Measurements from ENCODE around the gene SFXN4. TPM values are rescaled to one million over a fixed set of nuclear protein-coding genes. Genes with fewer than 3 reads are reported as not detected.
"Not testable (repeated sequence)": the region's sequence is repeated elsewhere in the genome, so short reads cannot be mapped to it uniquely, and the experiment has no call there.

The SFXN4 gene
- total RNA-seq, 1 donor from 2014 or later = 19.9 TPM

DNA sequence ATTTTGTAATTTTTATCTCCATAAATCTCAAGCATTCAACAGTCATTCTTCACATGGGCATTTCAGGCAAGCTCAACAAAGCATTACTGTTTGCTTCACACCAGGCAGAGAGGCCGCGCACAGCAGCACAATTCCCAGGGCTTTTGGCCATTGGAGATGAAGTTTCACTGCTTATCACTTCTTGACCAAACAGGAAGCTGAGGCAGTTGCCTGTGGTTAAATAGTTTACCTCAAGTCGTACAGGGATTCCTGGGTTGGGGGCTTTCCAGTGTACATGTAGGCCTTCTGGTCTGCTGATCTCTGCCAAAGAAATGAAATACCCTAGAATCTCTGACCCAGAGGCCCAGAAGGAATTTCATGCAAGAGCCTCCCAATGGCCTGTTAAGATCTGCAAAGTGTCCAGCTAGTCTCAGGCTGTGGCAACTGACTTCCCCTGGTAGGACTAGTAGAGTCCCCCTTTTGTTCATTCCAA, 24.3 kb upstream of the SFXN4 start:
- Mint-ChIP-seq H3K4me1 (peaks cover 10% of the 10 kb centered on the region), H3K27me3 (ENCODE audit: low read depth) (no peaks in the 10 kb centered on the region), H3K9me3 (no peaks in the 10 kb centered on the region), H3K36me3 (ENCODE audit: low read depth) (no peaks in the 10 kb centered on the region), H3K27ac (ENCODE audit: unreplicated experiment) (peak overlapping the region; percentile 11), H3K4me3 (no peak overlapping the region)
- TF ChIP-seq, protein P1, sequence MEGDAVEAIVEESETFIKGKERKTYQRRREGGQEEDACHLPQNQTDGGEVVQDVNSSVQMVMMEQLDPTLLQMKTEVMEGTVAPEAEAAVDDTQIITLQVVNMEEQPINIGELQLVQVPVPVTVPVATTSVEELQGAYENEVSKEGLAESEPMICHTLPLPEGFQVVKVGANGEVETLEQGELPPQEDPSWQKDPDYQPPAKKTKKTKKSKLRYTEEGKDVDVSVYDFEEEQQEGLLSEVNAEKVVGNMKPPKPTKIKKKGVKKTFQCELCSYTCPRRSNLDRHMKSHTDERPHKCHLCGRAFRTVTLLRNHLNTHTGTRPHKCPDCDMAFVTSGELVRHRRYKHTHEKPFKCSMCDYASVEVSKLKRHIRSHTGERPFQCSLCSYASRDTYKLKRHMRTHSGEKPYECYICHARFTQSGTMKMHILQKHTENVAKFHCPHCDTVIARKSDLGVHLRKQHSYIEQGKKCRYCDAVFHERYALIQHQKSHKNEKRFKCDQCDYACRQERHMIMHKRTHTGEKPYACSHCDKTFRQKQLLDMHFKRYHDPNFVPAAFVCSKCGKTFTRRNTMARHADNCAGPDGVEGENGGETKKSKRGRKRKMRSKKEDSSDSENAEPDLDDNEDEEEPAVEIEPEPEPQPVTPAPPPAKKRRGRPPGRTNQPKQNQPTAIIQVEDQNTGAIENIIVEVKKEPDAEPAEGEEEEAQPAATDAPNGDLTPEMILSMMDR (conservative IDR thresholded peaks at IDR 0.05) = no peak
- no peak for DNase-seq (ENCODE audit: low read depth, low spot score)

DNA sequence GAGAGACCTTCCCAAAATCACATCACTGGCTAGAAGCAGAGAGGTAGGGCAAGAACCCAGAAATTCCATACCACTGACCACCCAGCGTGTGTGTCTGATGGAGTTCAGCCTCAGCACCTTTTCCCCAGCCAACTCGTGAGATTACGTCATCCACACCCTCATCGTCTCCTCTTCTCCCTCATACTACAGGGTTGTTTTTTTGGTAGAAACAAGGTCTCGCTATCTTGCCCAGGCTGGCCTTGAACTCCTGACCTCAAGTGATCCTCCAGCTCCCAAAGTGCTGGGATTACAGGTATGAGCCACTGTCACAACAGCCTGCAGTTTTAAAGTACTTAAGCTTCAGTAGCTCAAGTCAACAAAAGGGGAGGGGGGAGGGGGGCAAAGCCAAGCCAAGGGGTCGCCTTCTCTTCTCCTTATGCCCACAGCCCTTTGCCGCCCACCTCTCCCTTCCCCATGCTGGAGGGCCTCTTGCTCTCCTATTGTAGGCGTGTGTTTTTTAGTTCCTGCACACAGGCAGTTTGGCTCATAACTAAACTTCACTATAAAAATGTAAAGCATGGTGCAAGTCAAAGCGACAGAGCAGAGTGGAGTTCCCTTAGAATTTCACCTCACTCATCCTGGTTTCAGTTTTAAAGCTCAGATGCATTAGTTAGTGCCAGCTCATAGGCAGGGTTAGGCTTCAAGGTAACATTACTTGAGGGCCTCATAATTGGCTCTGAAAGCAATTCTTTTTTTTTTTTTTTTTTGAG, 18.3 kb upstream of the SFXN4 start:
- H3K27me3 Mint-ChIP-seq (ENCODE audit: low read depth) = no peaks in the 10 kb centered on the region
- H3K36me3 Mint-ChIP-seq (ENCODE audit: low read depth) = no peaks in the 10 kb centered on the region

DNA sequence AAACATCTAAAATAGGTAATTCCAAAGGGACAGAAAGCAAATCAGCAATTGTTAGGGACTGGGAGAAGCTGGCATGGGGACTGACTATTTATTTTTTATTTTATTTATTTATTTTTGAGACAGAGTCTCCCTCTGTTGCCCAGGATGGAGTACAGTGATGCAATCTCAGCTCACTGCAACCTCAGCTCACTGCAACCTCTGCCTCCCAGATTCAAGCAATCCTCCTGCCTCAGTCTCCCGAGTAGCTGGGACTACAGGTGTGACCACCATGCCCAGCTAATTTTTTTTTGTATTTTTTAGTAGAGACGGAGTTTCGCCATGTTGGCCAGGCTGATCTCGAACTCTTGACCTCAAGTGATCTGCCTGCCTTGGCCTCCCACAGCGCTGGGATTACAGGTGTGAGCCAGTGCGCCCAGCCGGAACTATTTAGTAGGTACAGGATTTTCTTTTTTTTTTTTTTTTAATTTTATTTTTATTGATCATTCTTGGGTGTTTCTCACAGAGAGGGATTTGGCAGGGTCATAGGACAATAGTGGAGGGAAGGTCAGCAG, 15.4 kb upstream of the SFXN4 start:
- H3K4me3 Mint-ChIP-seq = not testable (repeated sequence)

More for the DNA sequence above, 18.3 kb upstream of the SFXN4 start:
- H3K27ac Mint-ChIP-seq (ENCODE audit: unreplicated experiment) = peak overlapping the region; percentile 35
- no peaks in the 10 kb centered on the region for H3K9me3 Mint-ChIP-seq
- peaks cover 12% of the 10 kb centered on the region for H3K4me1 Mint-ChIP-seq
- DNase-seq (ENCODE audit: low read depth, low spot score) = no peak
- no peak overlapping the region for H3K4me3 Mint-ChIP-seq
- TF ChIP-seq, protein P1 (conservative IDR thresholded peaks at IDR 0.05) = no peak

DNA sequence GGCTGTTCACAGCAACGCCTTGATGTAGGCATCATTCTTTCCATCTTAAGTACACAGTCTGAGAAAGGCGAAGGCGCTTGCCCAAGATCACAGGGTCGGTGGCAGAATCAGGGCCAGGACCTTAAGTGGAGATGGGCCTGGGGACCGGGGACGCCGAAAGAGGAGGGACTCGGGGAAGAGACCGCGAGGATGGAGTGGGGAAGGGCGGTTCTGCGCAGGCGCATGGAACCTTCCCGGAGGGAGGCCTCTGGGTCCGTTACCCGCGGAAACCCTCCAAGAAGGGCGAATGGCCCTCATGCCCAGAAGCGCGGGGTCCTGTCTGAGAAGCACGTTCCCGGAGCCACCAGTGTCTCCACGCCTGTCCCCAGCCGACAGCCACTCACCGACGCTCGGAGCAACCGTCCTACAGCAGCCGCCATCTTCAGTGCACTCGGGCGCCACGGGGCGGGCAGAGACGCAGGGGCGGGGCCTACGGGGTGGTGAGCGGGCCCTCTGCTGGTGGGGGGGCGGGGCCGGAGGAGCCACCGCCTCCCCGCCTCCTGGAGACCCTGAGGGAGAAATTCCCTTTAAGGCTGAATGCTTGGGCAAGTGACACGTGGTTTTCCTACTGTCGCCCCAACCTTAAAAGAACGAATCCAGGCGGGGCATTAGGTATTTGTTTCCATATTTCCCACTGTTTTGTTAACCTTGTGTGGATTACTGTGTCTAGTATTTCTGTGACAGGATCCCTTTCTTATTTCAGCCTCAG, 13.0 kb upstream of the SFXN4 start, which contains the start of gene PRDX3:
Gene PRDX3 (minus strand): TSS at position 441 of the 748 bp plus-strand sequence. CDS start 22 bp downstream, at position 419.
- peaks cover 9% of the 10 kb centered on the region for H3K36me3 Mint-ChIP-seq (ENCODE audit: low read depth)

More for the DNA sequence above, 15.4 kb upstream of the SFXN4 start:
- H3K36me3 Mint-ChIP-seq (ENCODE audit: low read depth); H3K27ac Mint-ChIP-seq (ENCODE audit: unreplicated experiment); H3K9me3 Mint-ChIP-seq; H3K27me3 Mint-ChIP-seq (ENCODE audit: low read depth); DNase-seq (ENCODE audit: low read depth, low spot score): not testable (repeated sequence)
- H3K4me1 Mint-ChIP-seq = peaks cover 33% of the 10 kb centered on the region

DNA sequence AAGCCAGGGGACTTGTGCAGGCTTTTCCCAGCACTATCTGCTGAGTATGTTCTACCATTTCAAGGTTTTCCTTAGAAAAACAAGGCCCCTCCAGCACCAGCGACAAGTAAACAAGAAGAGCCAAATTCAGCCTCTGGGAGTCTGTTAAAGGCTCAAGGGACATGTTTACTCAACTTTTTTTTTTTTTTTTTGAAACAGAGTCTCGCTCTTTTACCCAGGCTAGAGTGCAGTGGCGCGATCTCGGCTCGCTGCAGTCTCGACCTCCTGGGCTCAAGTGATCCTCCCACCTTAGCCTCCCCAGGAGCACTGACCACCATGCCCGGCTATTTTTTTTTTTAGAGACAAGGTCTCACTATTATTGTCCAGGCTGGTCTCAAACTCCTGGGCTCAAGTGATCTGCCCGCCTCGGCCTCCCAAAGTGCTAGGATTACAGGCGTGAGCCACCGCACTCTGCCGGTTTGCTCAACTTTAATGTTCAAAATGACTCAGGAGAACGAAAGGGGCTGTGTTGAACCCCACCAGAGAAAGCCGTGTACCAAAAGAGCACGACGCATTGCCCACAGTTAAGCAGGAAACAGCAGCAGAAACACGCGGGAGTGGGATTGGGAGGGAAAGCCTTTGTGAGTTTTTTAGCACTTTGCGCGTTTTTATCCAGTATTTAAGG, 12.3 kb upstream of the SFXN4 start:
- Mint-ChIP-seq H3K9me3 (no peaks in the 10 kb centered on the region), H3K27me3 (ENCODE audit: low read depth) (no peaks in the 10 kb centered on the region), H3K36me3 (ENCODE audit: low read depth) (peaks cover 9% of the 10 kb centered on the region), H3K27ac (ENCODE audit: unreplicated experiment) (peak overlapping the region; percentile 100), H3K4me3 (peak overlapping the region; percentile 99), H3K4me1 (peaks cover 35% of the 10 kb centered on the region)
- no peak for DNase-seq (ENCODE audit: low read depth, low spot score)
- TF ChIP-seq, protein P1 (conservative IDR thresholded peaks at IDR 0.05) = no peak

More for the DNA sequence above, 13.0 kb upstream of the SFXN4 start, which contains the start of gene PRDX3:
- peak within 1 kb of the TSS; percentile 99 for H3K4me3 Mint-ChIP-seq
- no peaks in the 10 kb centered on the region for H3K27me3 Mint-ChIP-seq (ENCODE audit: low read depth)
- no peaks in the 10 kb centered on the region for H3K9me3 Mint-ChIP-seq
- TF ChIP-seq, protein P1 (conservative IDR thresholded peaks at IDR 0.05) = peak; percentile 20
- peak within 1 kb of the TSS; percentile 100 for H3K27ac Mint-ChIP-seq (ENCODE audit: unreplicated experiment)
- peak; percentile 94 for DNase-seq (ENCODE audit: low read depth, low spot score)
- H3K4me1 Mint-ChIP-seq = peaks cover 35% of the 10 kb centered on the region
